Erythroblast (primary cell): ENCODE results near the gene CSRP2.

Experiments used
- GATA1 ChIP-seq: IDR thresholded peaks from 2 replicates; pipeline ENCODE4 v1.6.1; 2011; ENCODE audit warnings: low read depth, mild to moderate bottlenecking, control low read depth, low read length, moderate library complexity
- POLR2A ChIP-seq: IDR thresholded peaks from 2 replicates; pipeline ENCODE4 v1.6.1; 2011; ENCODE audit warnings: mild to moderate bottlenecking, low read length

- TF ChIP-seq POLR2A (no peak), GATA1 (no peak)
Measured at GRCh38 chr12:76871082-76871481, 7.7 kb downstream of the CSRP2 start.
